ENCODE data around the gene PTGDS.

PTGDS gene

GRCh38 chr9:136941231-136942111, 35.8 kb upstream of the PTGDS start:
- no peak overlapping the region for H3K4me3 ChIP-seq (ENCODE audit: low read depth, low read length)
- no peaks in the 10 kb centered on the region for H3K4me1 ChIP-seq (ENCODE audit: control insufficient read depth, insufficient read depth, low read length)
- no peaks in the 10 kb centered on the region for H3K27me3 ChIP-seq (ENCODE audit: control insufficient read depth, insufficient read depth, low read length)
- H3K36me3 ChIP-seq (ENCODE audit: control insufficient read depth, insufficient read depth, low read length) = peaks cover 36% of the 10 kb centered on the region
- no peaks in the 10 kb centered on the region for H3K9me3 ChIP-seq (ENCODE audit: control insufficient read depth, insufficient read depth, low read length)
- no peak overlapping the region for H3K9ac ChIP-seq (ENCODE audit: low read depth, low read length)

GRCh38 chr9:136942112-136942880, 35.0 kb upstream of the PTGDS start:
- no peak overlapping the region for H3K4me3 ChIP-seq (ENCODE audit: low read depth, low read length)
- no peaks in the 10 kb centered on the region for H3K9me3 ChIP-seq (ENCODE audit: control insufficient read depth, insufficient read depth, low read length)
- no peaks in the 10 kb centered on the region for H3K27me3 ChIP-seq (ENCODE audit: control insufficient read depth, insufficient read depth, low read length)
- H3K4me1 ChIP-seq (ENCODE audit: control insufficient read depth, insufficient read depth, low read length) = no peaks in the 10 kb centered on the region
- H3K36me3 ChIP-seq (ENCODE audit: control insufficient read depth, insufficient read depth, low read length) = peaks cover 36% of the 10 kb centered on the region
- no peak overlapping the region for H3K9ac ChIP-seq (ENCODE audit: low read depth, low read length)

- H3K36me3 ChIP-seq (ENCODE audit: control insufficient read depth, insufficient read depth, low read length) = peaks cover 36% of the 10 kb centered on the region
- H3K9me3 ChIP-seq (ENCODE audit: control insufficient read depth, insufficient read depth, low read length) = no peaks in the 10 kb centered on the region
- no peaks in the 10 kb centered on the region for H3K4me1 ChIP-seq (ENCODE audit: control insufficient read depth, insufficient read depth, low read length)
- H3K27me3 ChIP-seq (ENCODE audit: control insufficient read depth, insufficient read depth, low read length) = no peaks in the 10 kb centered on the region
- no peak overlapping the region for H3K9ac ChIP-seq (ENCODE audit: low read depth, low read length)
- H3K4me3 ChIP-seq (ENCODE audit: low read depth, low read length) = peak overlapping the region; percentile 70
Observed at GRCh38 chr9:136942881-136943230, 34.4 kb upstream of the PTGDS start.

- H3K4me3 ChIP-seq (ENCODE audit: low read depth, low read length) = peak overlapping the region; percentile 70
- H3K4me1 ChIP-seq (ENCODE audit: control insufficient read depth, insufficient read depth, low read length) = no peaks in the 10 kb centered on the region
- peaks cover 36% of the 10 kb centered on the region for H3K36me3 ChIP-seq (ENCODE audit: control insufficient read depth, insufficient read depth, low read length)
- H3K27me3 ChIP-seq (ENCODE audit: control insufficient read depth, insufficient read depth, low read length) = no peaks in the 10 kb centered on the region
- peak overlapping the region; percentile 81 for H3K9ac ChIP-seq (ENCODE audit: low read depth, low read length)
- no peaks in the 10 kb centered on the region for H3K9me3 ChIP-seq (ENCODE audit: control insufficient read depth, insufficient read depth, low read length)
Observed at GRCh38 chr9:136943291-136944211, 33.8 kb upstream of the PTGDS start.

- Histone ChIP-seq H3K9ac (ENCODE audit: low read depth, low read length) (peak overlapping the region; percentile 81), H3K4me3 (ENCODE audit: low read depth, low read length) (peak overlapping the region; percentile 70), H3K4me1 (ENCODE audit: control insufficient read depth, insufficient read depth, low read length) (no peaks in the 10 kb centered on the region), H3K9me3 (ENCODE audit: control insufficient read depth, insufficient read depth, low read length) (no peaks in the 10 kb centered on the region), H3K27me3 (ENCODE audit: control insufficient read depth, insufficient read depth, low read length) (no peaks in the 10 kb centered on the region), H3K36me3 (ENCODE audit: control insufficient read depth, insufficient read depth, low read length) (peaks cover 36% of the 10 kb centered on the region)
Observed at GRCh38 chr9:136944212-136944518, 33.1 kb upstream of the PTGDS start.

- Histone ChIP-seq H3K27me3 (ENCODE audit: control insufficient read depth, insufficient read depth, low read length) (no peaks in the 10 kb centered on the region), H3K36me3 (ENCODE audit: control insufficient read depth, insufficient read depth, low read length) (peaks cover 35% of the 10 kb centered on the region), H3K9me3 (ENCODE audit: control insufficient read depth, insufficient read depth, low read length) (no peaks in the 10 kb centered on the region), H3K4me3 (ENCODE audit: low read depth, low read length) (peak within 1 kb of the TSS; percentile 70), H3K4me1 (ENCODE audit: control insufficient read depth, insufficient read depth, low read length) (no peaks in the 10 kb centered on the region), H3K9ac (ENCODE audit: low read depth, low read length) (peak within 1 kb of the TSS; percentile 81)
Observed at GRCh38 chr9:136944519-136945332, 32.6 kb upstream of the PTGDS start, which contains the start of the genes C8G and FBXW5. C8G (plus strand) TSS chr9:136945243; CDS start chr9:136945321, 78 bp downstream. FBXW5 (minus strand) TSS chr9:136944738; CDS start chr9:136944083, 655 bp downstream.

- H3K4me3 ChIP-seq (ENCODE audit: low read depth, low read length) = no peak overlapping the region
- H3K9ac ChIP-seq (ENCODE audit: low read depth, low read length) = no peak overlapping the region
- no peaks in the 10 kb centered on the region for H3K27me3 ChIP-seq (ENCODE audit: control insufficient read depth, insufficient read depth, low read length)
- peaks cover 27% of the 10 kb centered on the region for H3K36me3 ChIP-seq (ENCODE audit: control insufficient read depth, insufficient read depth, low read length)
- no peaks in the 10 kb centered on the region for H3K4me1 ChIP-seq (ENCODE audit: control insufficient read depth, insufficient read depth, low read length)
- no peaks in the 10 kb centered on the region for H3K9me3 ChIP-seq (ENCODE audit: control insufficient read depth, insufficient read depth, low read length)
Observed at GRCh38 chr9:136945333-136946227, 31.7 kb upstream of the PTGDS start.

GRCh38 chr9:136946228-136947027, 30.9 kb upstream of the PTGDS start:
- peaks cover 18% of the 10 kb centered on the region for H3K36me3 ChIP-seq (ENCODE audit: control insufficient read depth, insufficient read depth, low read length)
- H3K4me1 ChIP-seq (ENCODE audit: control insufficient read depth, insufficient read depth, low read length) = no peaks in the 10 kb centered on the region
- no peak overlapping the region for H3K9ac ChIP-seq (ENCODE audit: low read depth, low read length)
- no peaks in the 10 kb centered on the region for H3K9me3 ChIP-seq (ENCODE audit: control insufficient read depth, insufficient read depth, low read length)
- H3K4me3 ChIP-seq (ENCODE audit: low read depth, low read length) = no peak overlapping the region
- H3K27me3 ChIP-seq (ENCODE audit: control insufficient read depth, insufficient read depth, low read length) = no peaks in the 10 kb centered on the region

GRCh38 chr9:136947028-136947891, 30.0 kb upstream of the PTGDS start:
- Histone ChIP-seq H3K4me3 (ENCODE audit: low read depth, low read length) (no peak overlapping the region), H3K9me3 (ENCODE audit: control insufficient read depth, insufficient read depth, low read length) (no peaks in the 10 kb centered on the region), H3K36me3 (ENCODE audit: control insufficient read depth, insufficient read depth, low read length) (peaks cover 11% of the 10 kb centered on the region), H3K4me1 (ENCODE audit: control insufficient read depth, insufficient read depth, low read length) (no peaks in the 10 kb centered on the region), H3K9ac (ENCODE audit: low read depth, low read length) (peak overlapping the region; percentile 60), H3K27me3 (ENCODE audit: control insufficient read depth, insufficient read depth, low read length) (no peaks in the 10 kb centered on the region)
